HG02588 (cell line): ENCODE measurements around the gene IGF2BP3.
"Not testable (repeated sequence)": the region's sequence is repeated elsewhere in the genome, so short reads cannot be mapped to it uniquely, and the experiment has no call there.

Experiments used
- ATAC-seq: cut with Tn5 transposase; IDR thresholded peaks from one replicate; pipeline ENCODE4 v1.9.1; 2021; ENCODE audit warnings: mild to moderate bottlenecking, moderate library complexity; ENCODE audit not compliant: unreplicated experiment

IGF2BP3 gene

GRCh38 chr7:23426876-23427275 is 43.4 kb downstream of the IGF2BP3 start:
- ATAC-seq = no peak

GRCh38 chr7:23422909-23423308 is 47.4 kb downstream of the IGF2BP3 start:
- ATAC-seq = no peak

- no peak for ATAC-seq
Measured at GRCh38 chr7:23422384-23422783, 47.9 kb downstream of the IGF2BP3 start.

- no peak for ATAC-seq
Measured at GRCh38 chr7:23419845-23420244, 50.4 kb downstream of the IGF2BP3 start.

- no peak for ATAC-seq
Measured at GRCh38 chr7:23419160-23419559, 51.1 kb downstream of the IGF2BP3 start.

GRCh38 chr7:23418046-23418445 is 52.2 kb downstream of the IGF2BP3 start:
- ATAC-seq = no peak

GRCh38 chr7:23415198-23415597 is 55.1 kb downstream of the IGF2BP3 start:
- no peak for ATAC-seq

- ATAC-seq = peak; percentile 86
Measured at GRCh38 chr7:23410446-23411183, 59.7 kb downstream of the IGF2BP3 start.

- ATAC-seq = not testable (repeated sequence)
Measured at GRCh38 chr7:23406564-23406963, 63.7 kb downstream of the IGF2BP3 start.

GRCh38 chr7:23405240-23405618 is 65.1 kb downstream of the IGF2BP3 start:
- ATAC-seq = no peak

- no peak for ATAC-seq
Measured at GRCh38 chr7:23404546-23405239, 65.6 kb downstream of the IGF2BP3 start.

GRCh38 chr7:23403970-23404369 is 66.3 kb downstream of the IGF2BP3 start:
- no peak for ATAC-seq

GRCh38 chr7:23398090-23398489 is 72.2 kb downstream of the IGF2BP3 start:
- not testable (repeated sequence) for ATAC-seq

- no peak for ATAC-seq
Measured at GRCh38 chr7:23397241-23397640, 73.0 kb downstream of the IGF2BP3 start.

GRCh38 chr7:23396222-23397015 is 73.9 kb downstream of the IGF2BP3 start:
- ATAC-seq = no peak

- no peak for ATAC-seq
Measured at GRCh38 chr7:23394488-23395171, 75.7 kb downstream of the IGF2BP3 start.

- no peak for ATAC-seq
Measured at GRCh38 chr7:23393636-23394035, 76.7 kb downstream of the IGF2BP3 start.

GRCh38 chr7:23389701-23390100 is 80.6 kb downstream of the IGF2BP3 start:
- no peak for ATAC-seq

GRCh38 chr7:23387583-23387982 is 82.7 kb downstream of the IGF2BP3 start:
- ATAC-seq = no peak

- no peak for ATAC-seq
Measured at GRCh38 chr7:23385140-23385539, 85.2 kb downstream of the IGF2BP3 start.

- no peak for ATAC-seq
Measured at GRCh38 chr7:23383225-23383624, 87.1 kb downstream of the IGF2BP3 start.
